GM12892 (cell line): Measurements from ENCODE around the gene BRAP.
"Not testable (repeated sequence)": the region's sequence is repeated elsewhere in the genome, so short reads cannot be mapped to it uniquely, and the experiment has no call there.

Source experiments
- POLR2A ChIP-seq: IDR thresholded peaks from 2 replicates; pipeline ENCODE4 v1.6.1; 2011; ENCODE audit warnings: low read depth, low read length, control low read depth
- POLR2AphosphoS5 ChIP-seq: IDR thresholded peaks from 2 replicates; pipeline ENCODE4 v1.6.1; 2011; ENCODE audit warnings: low read depth, low read length, control low read depth
- TAF1 ChIP-seq: IDR thresholded peaks from 2 replicates; pipeline ENCODE4 v1.6.1; 2011; ENCODE audit warnings: low read depth, mild to moderate bottlenecking, control low read depth, low read length, borderline replicate concordance

- not testable (repeated sequence) for TF ChIP-seq POLR2A, TAF1, POLR2AphosphoS5
These were observed 90.4 kb downstream of the BRAP start for GRCh38 chr12:111595341-111595835.
